Ishikawa (cell line): Measurements from ENCODE around the gene PTPRN2.

Experiments
- CEBPB ChIP-seq: IDR thresholded peaks from 2 replicates; pipeline ENCODE4 v1.6.1; 2012
- CREB1 ChIP-seq: IDR thresholded peaks from 2 replicates; pipeline ENCODE4 v1.6.1; 2012; ENCODE audit warnings: low read depth
- EGR1 ChIP-seq: IDR thresholded peaks from 2 replicates; pipeline ENCODE4 v1.6.1; 2012
- EP300 ChIP-seq: IDR thresholded peaks from 2 replicates; pipeline ENCODE4 v1.6.1; 2012; ENCODE audit warnings: borderline replicate concordance
- FOXM1 ChIP-seq: IDR thresholded peaks from 2 replicates; pipeline ENCODE4 v1.6.1; 2012; ENCODE audit warnings: low read depth, borderline replicate concordance
- MAX ChIP-seq: IDR thresholded peaks from 2 replicates; pipeline ENCODE4 v1.6.1; 2012
- NFIC ChIP-seq: IDR thresholded peaks from 2 replicates; pipeline ENCODE4 v1.6.1; 2012
- RAD21 ChIP-seq: IDR thresholded peaks from 2 replicates; pipeline ENCODE4 v1.6.1; 2012; ENCODE audit warnings: low read depth
- REST ChIP-seq: IDR thresholded peaks from 2 replicates; pipeline ENCODE4 v1.6.1; 2012; ENCODE audit warnings: low read depth, mild to moderate bottlenecking
- TAF1 ChIP-seq: IDR thresholded peaks from 2 replicates; pipeline ENCODE4 v1.6.1; 2012; ENCODE audit warnings: low read depth, mild to moderate bottlenecking
- TCF12 ChIP-seq: IDR thresholded peaks from 2 replicates; pipeline ENCODE4 v1.6.1; 2012; ENCODE audit warnings: low read depth
- TEAD4 ChIP-seq: IDR thresholded peaks from 2 replicates; pipeline ENCODE4 v1.6.1; 2012
- USF1 ChIP-seq: IDR thresholded peaks from 2 replicates; pipeline ENCODE4 v1.6.1; 2012
- YY1 ChIP-seq: IDR thresholded peaks from 2 replicates; pipeline ENCODE4 v1.6.1; 2012; ENCODE audit warnings: low read depth
- ZBTB7A ChIP-seq: IDR thresholded peaks from 2 replicates; pipeline ENCODE4 v1.6.1; 2012; ENCODE audit warnings: low read depth

The PTPRN2 gene

GRCh38 chr7:157613575-157614322, 973.9 kb downstream of the PTPRN2 start:
- TF ChIP-seq EGR1 = no peak
- no peak for TF ChIP-seq TEAD4

- TF ChIP-seq YY1 = no peak
- no peak for TF ChIP-seq MAX
- no peak for TF ChIP-seq CEBPB
Measured at GRCh38 chr7:157612664-157613561, 974.7 kb downstream of the PTPRN2 start.

GRCh38 chr7:157612009-157612663, 975.5 kb downstream of the PTPRN2 start:
- TF ChIP-seq CREB1 (no peak), NFIC (no peak), TCF12 (no peak), FOXM1 (no peak), TEAD4 (no peak)

GRCh38 chr7:157611341-157611740, 976.3 kb downstream of the PTPRN2 start:
- no peak for TF ChIP-seq TCF12
- no peak for TF ChIP-seq YY1
- no peak for TF ChIP-seq EGR1
- no peak for TF ChIP-seq EP300
- TF ChIP-seq TAF1 = no peak
- TF ChIP-seq CREB1 = no peak
- no peak for TF ChIP-seq REST
- no peak for TF ChIP-seq FOXM1
- TF ChIP-seq MAX = no peak
- TF ChIP-seq NFIC = no peak
- TF ChIP-seq ZBTB7A = no peak
- no peak for TF ChIP-seq RAD21
- no peak for TF ChIP-seq CEBPB
- TF ChIP-seq USF1 = no peak

GRCh38 chr7:157610671-157611295, 976.8 kb downstream of the PTPRN2 start:
- TF ChIP-seq CREB1 (no peak), ZBTB7A (no peak), EGR1 (no peak), USF1 (no peak), TCF12 (no peak), CEBPB (no peak), YY1 (no peak), RAD21 (no peak), NFIC (no peak), TEAD4 (no peak), MAX (no peak), REST (no peak), EP300 (no peak), FOXM1 (no peak), TAF1 (no peak)
